OCI-LY1 (cell line): ENCODE measurements around the gene VENTX.

Source experiments
- H2AFZ ChIP-seq: fragments of 200-600 bp; sonication (generic), shearing (Covaris generic); 2 replicates; pipeline ENCODE4 v1.6.0; 2014; ENCODE audit warnings: antibody characterized with exemption, mild to moderate bottlenecking, low read length
- H3F3A ChIP-seq: fragments of 200-600 bp; sonication (generic), shearing (Covaris generic); 2 replicates; pipeline ENCODE4 v1.6.0; 2014; ENCODE audit warnings: mild to moderate bottlenecking, antibody characterized with exemption, low read length, moderate library complexity; ENCODE audit not compliant: insufficient read depth
- H3K27ac ChIP-seq: fragments of 200-600 bp; sonication (generic); 2 replicates; pipeline ENCODE4 v1.5.1; 2014; ENCODE audit warnings: low read length, mixed run types, mild to moderate bottlenecking, low read depth; ENCODE audit not compliant: poor library complexity, severe bottlenecking
- H3K27me3 ChIP-seq: fragments of 200-600 bp; sonication (generic); 2 replicates; pipeline ENCODE4 v1.6.0; 2014; ENCODE audit warnings: antibody characterized with exemption, mild to moderate bottlenecking, low read length, moderate library complexity; ENCODE audit not compliant: insufficient read depth
- H3K36me3 ChIP-seq: fragments of 200-600 bp; sonication (generic); 2 replicates; pipeline ENCODE4 v1.6.1; 2014; ENCODE audit warnings: mild to moderate bottlenecking, antibody characterized with exemption, low read length, moderate library complexity, mixed read lengths; ENCODE audit not compliant: insufficient read depth
- H3K4me1 ChIP-seq: fragments of 200-600 bp; sonication (generic); 2 replicates; pipeline ENCODE4 v1.5.1; 2014; ENCODE audit warnings: mild to moderate bottlenecking, low read length, moderate library complexity; ENCODE audit not compliant: insufficient read depth, severe bottlenecking
- H3K4me2 ChIP-seq: fragments of 200-600 bp; sonication (generic), shearing (Covaris generic); 2 replicates; pipeline ENCODE4 v1.6.1; 2014; ENCODE audit warnings: low read length
- H3K4me3 ChIP-seq: fragments of 200-600 bp; sonication (generic); 2 replicates; pipeline ENCODE4 v1.5.1; 2014; ENCODE audit warnings: low read length, low read depth, mild to moderate bottlenecking, mixed read lengths; ENCODE audit not compliant: poor library complexity, severe bottlenecking
- H3K79me2 ChIP-seq: fragments of 200-600 bp; shearing (Covaris generic); 2 replicates; pipeline ENCODE4 v1.6.1; 2016; ENCODE audit warnings: mixed run types, low read length, mixed read lengths; ENCODE audit not compliant: insufficient read depth
- H3K9ac ChIP-seq: fragments of 200-600 bp; sonication (generic), shearing (Covaris generic); 2 replicates; pipeline ENCODE4 v1.6.1; 2014; ENCODE audit warnings: mild to moderate bottlenecking, low read length, mixed read lengths
- H3K9me2 ChIP-seq: fragments of 200-600 bp; sonication (generic), shearing (Covaris generic); 2 replicates; pipeline ENCODE4 v1.6.1; 2014; ENCODE audit warnings: low read depth, mild to moderate bottlenecking, low read length, mixed read lengths
- H3K9me3 ChIP-seq: fragments of 200-600 bp; shearing (Covaris generic); 2 replicates; pipeline ENCODE4 v1.6.1; 2014; ENCODE audit warnings: low read length, mixed read lengths
- H4K20me1 ChIP-seq: fragments of 200-600 bp; sonication (generic), shearing (Covaris generic); 2 replicates; pipeline ENCODE4 v1.6.0; 2016; ENCODE audit warnings: mild to moderate bottlenecking, low read length; ENCODE audit not compliant: insufficient read depth
- EZH2 ChIP-seq: fragments of 200-600 bp; sonication (generic), shearing (Covaris generic); IDR thresholded peaks from 2 replicates; pipeline ENCODE4 v1.8.0; 2017; ENCODE audit warnings: borderline replicate concordance, mixed run types, mild to moderate bottlenecking, antibody characterized with exemption, low read length, moderate library complexity, mixed read lengths
- TF ChIP-seq, protein P1 (sequence below): fragments of 200-600 bp; sonication (generic), shearing (Covaris generic); IDR thresholded peaks from 2 replicates; pipeline ENCODE4 v1.5.1; 2017; ENCODE audit warnings: mild to moderate bottlenecking, antibody characterized with exemption, low read length, moderate library complexity, mixed read lengths

Gene VENTX

DNA sequence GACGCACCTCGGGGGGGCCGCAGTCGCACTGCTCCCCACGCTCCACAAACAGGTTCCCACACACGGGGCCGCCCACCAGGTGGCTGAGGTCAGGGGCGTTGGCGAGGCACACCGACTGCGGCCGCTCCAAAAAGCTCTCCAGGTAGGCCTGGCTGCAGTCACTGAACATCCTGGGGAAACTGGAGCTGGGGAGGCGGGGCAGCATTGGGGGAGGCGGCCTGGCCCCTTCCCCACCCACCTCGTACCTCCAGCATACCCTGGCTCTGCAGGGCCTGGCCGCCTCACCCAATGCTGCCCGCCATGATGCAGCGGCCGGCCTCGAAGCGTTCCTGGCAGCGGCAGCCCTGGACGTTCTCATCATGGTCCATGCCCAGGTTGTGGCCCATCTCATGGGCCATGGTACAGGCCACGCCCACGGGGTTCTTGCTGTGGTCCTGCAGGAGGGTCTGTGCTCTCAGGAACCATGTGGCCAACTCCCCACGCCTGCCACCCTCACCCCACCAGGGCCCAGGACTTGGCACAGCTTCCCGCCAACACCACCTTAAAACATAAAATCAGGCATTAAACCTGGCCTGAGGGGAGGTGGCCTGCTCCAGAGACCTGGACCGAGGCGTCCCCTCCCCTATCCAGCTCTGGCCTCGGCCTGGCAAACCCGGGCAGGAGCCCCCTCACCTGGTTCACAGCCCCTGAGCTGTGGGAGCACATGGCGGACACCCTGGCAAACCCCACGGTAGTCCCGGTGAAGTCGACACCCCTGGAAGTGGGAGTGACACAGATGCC is 34.1 kb downstream of the VENTX start:
- no peak overlapping the region for H3K27ac ChIP-seq
- no peaks in the 10 kb centered on the region for H3K9me2 ChIP-seq
- no peak overlapping the region for H3K4me3 ChIP-seq
- H3K4me1 ChIP-seq = peaks cover 5% of the 10 kb centered on the region
- no peak overlapping the region for H2AFZ ChIP-seq
- H3F3A ChIP-seq = no peaks in the 10 kb centered on the region
- no peaks in the 10 kb centered on the region for H4K20me1 ChIP-seq
- H3K79me2 ChIP-seq = no peaks in the 10 kb centered on the region
- no peaks in the 10 kb centered on the region for H3K9me3 ChIP-seq
- no peaks in the 10 kb centered on the region for H3K36me3 ChIP-seq
- no peaks in the 10 kb centered on the region for H3K27me3 ChIP-seq
- no peak overlapping the region for H3K4me2 ChIP-seq
- no peak overlapping the region for H3K9ac ChIP-seq
- no peak for TF ChIP-seq EZH2
- TF ChIP-seq, protein P1, sequence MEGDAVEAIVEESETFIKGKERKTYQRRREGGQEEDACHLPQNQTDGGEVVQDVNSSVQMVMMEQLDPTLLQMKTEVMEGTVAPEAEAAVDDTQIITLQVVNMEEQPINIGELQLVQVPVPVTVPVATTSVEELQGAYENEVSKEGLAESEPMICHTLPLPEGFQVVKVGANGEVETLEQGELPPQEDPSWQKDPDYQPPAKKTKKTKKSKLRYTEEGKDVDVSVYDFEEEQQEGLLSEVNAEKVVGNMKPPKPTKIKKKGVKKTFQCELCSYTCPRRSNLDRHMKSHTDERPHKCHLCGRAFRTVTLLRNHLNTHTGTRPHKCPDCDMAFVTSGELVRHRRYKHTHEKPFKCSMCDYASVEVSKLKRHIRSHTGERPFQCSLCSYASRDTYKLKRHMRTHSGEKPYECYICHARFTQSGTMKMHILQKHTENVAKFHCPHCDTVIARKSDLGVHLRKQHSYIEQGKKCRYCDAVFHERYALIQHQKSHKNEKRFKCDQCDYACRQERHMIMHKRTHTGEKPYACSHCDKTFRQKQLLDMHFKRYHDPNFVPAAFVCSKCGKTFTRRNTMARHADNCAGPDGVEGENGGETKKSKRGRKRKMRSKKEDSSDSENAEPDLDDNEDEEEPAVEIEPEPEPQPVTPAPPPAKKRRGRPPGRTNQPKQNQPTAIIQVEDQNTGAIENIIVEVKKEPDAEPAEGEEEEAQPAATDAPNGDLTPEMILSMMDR = no peak

DNA sequence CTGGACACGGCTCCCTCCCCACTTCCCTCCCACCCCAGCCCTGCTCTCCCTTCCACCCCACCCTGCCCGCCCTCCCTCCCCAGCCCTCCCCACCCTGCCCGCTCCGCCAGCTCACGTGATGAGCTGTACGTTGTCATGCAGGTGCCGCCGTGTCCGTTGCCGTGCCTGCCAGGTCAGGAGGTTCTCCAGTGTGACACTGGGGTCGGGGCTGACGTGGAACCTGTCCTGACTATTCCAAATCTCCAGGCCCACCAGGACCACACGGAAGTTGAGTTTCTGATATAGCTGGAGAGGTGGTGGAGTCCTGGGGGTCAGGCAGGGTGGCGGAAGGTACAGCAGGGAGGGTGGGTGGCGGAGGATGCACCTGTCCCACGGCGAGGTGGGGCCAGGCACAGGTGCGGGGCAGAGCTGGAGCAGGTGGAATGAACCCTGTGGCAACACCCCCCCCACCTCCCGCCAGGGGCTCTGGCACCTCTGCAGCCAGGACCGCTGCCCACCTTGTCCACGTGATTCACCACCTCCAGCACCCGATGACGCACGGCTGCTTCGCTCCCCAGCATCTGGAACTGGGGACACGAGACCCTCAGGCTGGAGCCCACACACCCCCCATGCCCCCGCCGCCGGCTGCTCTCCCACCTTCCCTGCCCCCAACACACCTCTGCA is 34.8 kb downstream of the VENTX start:
- no peaks in the 10 kb centered on the region for H3K9me2 ChIP-seq
- no peaks in the 10 kb centered on the region for H4K20me1 ChIP-seq
- no peak overlapping the region for H3K9ac ChIP-seq
- no peaks in the 10 kb centered on the region for H3F3A ChIP-seq
- TF ChIP-seq EZH2 = no peak
- TF ChIP-seq, protein P1 = no peak
- H3K36me3 ChIP-seq = no peaks in the 10 kb centered on the region
- H3K79me2 ChIP-seq = no peaks in the 10 kb centered on the region
- peaks cover 5% of the 10 kb centered on the region for H3K4me1 ChIP-seq
- H3K4me3 ChIP-seq = no peak overlapping the region
- no peak overlapping the region for H3K27ac ChIP-seq
- H3K9me3 ChIP-seq = no peaks in the 10 kb centered on the region
- H2AFZ ChIP-seq = no peak overlapping the region
- no peak overlapping the region for H3K4me2 ChIP-seq
- no peaks in the 10 kb centered on the region for H3K27me3 ChIP-seq

DNA sequence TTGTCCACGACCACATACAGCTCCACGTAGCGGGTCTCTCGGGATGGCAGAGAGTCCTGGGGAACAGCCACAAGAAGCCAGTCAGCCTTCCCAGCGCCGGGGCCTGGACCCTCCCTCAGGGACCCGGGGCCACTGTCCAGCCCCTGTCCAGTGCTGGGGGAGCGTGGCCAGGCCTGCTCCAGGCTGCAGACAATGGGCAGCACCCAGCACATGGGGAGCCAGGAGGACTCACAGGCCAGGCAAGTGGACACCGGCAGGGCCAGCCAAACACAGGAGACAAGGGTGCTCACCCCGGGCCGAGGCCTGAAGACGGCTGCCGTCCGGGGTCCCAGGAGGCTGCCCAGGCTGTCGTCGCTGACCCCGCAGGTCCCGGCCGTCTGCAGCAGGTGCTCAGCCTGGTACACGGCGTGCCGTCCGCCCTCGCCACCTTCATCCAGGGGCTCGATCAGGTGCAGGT is 35.3 kb downstream of the VENTX start:
- H3K79me2 ChIP-seq = no peaks in the 10 kb centered on the region
- TF ChIP-seq EZH2 = no peak
- TF ChIP-seq, protein P1 = no peak

More for the DNA sequence above, 35.3 kb downstream of the VENTX start:
- Histone ChIP-seq H3K27ac (no peak overlapping the region), H3K4me2 (no peak overlapping the region), H3K9me2 (no peaks in the 10 kb centered on the region), H3K4me1 (peaks cover 5% of the 10 kb centered on the region), H3K4me3 (no peak overlapping the region), H4K20me1 (no peaks in the 10 kb centered on the region), H2AFZ (no peak overlapping the region), H3K9me3 (no peaks in the 10 kb centered on the region), H3K27me3 (no peaks in the 10 kb centered on the region), H3K36me3 (no peaks in the 10 kb centered on the region), H3K9ac (no peak overlapping the region), H3F3A (no peaks in the 10 kb centered on the region)
